HG03060 (cell line): Measurements from ENCODE around the gene ERVV-1.
"Not testable (repeated sequence)": the region's sequence is repeated elsewhere in the genome, so short reads cannot be mapped to it uniquely, and the experiment has no call there.

Experiments used
- ATAC-seq: cut with Tn5 transposase; IDR thresholded peaks from one replicate; pipeline ENCODE4 v1.9.1; 2021; ENCODE audit warnings: low read depth, moderate number of reproducible peaks; ENCODE audit not compliant: unreplicated experiment

The ERVV-1 gene

DNA sequence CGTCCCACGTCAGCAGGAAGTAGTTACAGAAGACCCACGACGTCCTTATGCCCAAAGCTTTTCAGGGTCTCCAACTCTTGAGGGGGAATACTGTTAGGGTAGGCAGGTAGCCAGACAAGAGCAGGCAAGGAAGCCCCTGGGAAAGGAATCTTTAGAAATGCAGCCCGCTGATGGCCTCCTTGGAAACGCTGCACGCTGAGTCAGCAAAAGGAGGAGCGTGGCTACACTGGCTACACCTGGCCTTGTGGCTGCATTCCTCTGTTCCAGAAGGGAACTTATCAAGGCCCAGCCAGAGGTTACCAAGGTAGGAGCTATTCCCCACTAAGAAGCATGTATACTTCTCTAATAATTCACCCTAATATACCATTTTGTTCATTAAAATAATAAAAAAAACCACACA, 2.0 kb downstream of the ERVV-1 start:
- no peak for ATAC-seq

DNA sequence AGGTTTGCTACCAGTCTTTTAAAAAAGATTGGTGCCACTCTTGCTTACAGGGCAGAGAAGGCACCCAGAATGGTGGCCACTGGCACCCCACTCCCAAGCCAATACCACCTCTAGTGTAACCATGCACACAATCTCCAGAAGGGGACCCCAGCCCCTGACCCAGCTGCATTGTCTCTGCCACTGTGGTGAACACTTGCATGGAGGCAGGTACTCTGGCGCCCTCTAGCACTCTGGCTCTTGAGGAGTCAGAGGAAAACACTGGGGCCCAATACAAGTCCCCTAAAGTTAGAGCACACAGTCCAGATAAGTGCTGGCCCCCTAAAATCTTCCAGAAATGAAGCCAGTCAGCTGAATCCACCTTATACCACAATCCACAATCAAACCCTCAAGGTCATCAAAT, 6.0 kb downstream of the ERVV-1 start:
- no peak for ATAC-seq

DNA sequence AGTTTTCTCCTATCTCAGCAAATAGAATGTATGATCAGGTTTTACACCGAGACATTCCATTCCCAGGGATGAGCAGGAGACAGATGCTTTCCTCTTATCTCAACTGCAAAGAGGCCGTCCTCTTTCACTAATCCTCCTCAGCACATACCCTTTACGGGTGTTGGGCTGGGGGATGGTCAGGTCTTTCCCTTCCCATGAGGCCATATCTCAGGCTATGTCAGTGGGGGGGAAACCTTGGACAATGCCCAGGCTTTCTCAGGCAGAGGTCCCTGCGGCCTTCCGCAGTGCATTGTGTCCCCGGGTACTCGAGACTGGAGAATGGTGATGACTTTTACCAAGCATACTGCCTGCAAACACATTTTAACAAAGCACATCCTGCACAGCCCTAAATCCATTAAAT, 14.6 kb downstream of the ERVV-1 start:
- ATAC-seq = not testable (repeated sequence)

DNA sequence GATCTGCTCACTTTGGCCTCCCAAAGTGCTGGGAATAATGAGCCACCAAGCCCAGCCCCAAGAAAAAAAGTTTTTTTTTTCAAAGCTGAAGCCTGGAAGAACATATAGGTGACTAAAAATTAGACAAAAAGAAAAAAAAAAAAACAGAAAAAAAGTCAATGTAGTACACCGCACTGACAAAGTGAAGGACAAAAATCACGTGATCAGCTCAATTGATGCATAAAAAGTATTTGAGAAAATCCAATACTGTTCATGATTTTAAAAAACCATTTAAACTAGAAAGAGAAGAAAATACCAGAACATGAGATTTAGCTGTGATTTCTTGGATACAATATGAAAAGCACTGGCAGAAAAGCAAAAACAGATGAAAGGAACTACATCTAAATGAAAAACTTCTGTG, 20.3 kb downstream of the ERVV-1 start:
- no peak for ATAC-seq

DNA sequence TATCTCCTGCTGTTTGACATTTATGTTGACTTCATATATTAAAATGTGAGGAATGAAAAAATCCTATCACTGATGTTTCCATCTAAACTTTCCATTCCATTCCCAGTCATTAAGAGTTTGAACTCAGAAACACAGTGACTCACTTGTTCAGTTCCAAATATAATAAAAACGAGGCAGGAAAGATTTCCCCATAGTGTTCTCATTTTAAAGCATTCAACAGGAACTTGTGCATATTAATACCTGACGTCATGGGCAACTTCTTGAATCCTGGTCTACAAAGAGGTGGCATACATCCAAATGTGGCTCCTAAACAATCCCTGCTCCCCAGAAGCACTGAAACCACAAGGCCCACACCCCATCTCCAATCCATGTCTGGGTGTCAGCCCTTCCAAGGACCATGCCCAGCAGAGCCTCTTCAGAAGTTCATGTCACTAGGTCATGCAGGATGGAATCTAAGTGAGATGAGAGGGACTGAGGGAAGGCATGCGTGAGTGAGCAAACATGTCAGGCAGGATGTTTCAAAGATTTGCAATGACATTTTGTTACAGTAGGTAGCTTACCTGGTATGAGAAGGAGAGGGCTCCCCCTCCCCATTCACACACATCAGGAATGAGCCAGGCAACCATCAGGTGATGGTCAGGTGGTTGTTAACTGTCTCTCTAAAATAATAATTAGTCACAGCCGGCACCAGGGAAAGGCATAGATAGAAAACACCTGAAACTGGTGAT, 21.4 kb downstream of the ERVV-1 start:
- no peak for ATAC-seq

DNA sequence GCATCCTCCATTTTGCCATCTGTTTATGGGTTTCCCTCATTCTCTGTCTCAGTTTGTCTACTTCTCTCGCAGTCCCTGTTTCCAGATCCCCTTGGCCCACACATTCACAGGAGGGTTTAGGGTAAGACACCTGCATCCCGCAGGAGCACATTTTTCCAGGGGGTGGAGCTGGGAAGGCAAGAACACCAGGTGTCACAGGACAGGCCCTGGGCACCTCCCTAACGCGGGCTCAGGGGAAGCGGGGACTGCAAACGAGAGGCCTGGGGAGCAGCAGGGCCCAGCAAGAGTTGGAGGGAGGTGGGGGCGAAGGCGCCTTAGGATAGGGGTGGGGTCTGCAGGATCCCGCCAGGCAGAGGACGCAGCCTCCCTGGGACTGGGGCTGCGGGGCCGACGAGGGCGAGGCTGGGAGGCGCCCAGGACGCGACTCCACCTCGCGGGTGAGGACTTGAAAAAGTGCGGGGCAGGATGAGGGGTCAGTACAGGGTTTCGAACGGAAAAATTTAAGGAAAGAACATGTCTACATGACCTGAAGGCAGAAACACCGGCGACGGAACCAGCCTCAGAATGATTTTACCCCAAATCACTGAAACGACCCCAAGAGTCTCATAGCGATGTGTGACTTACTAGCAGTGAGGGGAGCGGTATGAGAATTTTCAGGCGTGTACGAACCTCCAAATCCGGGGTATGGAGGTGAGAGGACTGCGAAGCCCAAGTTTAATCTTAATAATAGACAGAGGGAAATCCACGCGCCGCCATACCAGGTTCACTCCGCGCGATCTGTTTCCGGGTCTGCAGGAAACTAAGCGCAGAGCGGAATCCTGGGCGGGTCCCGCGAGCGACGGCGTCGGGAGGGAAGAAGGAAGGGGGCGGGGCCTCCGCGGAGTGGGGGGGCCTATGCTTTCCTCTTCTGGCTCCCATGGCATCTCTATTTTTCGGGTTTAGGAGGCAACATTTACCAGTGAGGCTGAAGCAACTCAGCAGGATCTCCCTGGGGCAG, 23.7 kb downstream of the ERVV-1 start:
- ATAC-seq = no peak

DNA sequence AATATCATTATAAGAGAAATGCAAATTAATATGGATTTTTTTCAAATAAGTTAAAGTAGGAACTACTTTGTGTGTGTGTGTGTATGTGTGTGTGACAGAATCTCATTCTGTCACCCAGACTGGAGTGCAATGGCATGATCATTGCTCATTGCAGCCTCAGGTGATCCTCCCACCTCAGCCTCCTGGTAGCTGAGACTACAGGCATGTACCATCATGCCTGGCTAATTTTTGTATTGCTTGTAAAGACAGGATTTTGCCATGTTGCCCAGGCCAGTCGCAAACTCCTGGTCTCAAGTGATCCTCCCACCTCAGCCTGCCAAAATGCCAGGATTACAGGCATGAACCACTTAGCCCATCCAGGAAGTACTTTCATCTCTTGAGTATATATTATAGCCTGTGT, 27.6 kb downstream of the ERVV-1 start:
- no peak for ATAC-seq

DNA sequence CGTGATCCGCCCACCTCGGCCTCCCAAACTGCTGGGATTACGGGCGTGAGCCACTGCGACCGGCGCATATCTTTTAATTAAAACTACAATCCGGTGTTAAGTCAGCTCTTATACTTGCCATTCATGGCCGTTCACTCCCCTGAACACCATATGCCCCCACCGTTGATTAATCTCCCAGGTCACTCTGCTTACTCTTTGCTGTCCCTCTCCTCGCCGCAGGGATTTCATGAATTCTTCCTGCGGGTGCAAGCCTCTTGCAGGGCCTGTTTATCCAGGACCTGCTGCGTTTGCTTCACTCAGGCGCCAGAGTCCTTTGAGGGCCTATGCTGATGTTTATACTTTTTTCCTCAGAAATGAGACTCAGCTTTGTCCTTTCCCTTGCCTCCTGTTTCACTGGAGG, 31.8 kb downstream of the ERVV-1 start:
- ATAC-seq = no peak

DNA sequence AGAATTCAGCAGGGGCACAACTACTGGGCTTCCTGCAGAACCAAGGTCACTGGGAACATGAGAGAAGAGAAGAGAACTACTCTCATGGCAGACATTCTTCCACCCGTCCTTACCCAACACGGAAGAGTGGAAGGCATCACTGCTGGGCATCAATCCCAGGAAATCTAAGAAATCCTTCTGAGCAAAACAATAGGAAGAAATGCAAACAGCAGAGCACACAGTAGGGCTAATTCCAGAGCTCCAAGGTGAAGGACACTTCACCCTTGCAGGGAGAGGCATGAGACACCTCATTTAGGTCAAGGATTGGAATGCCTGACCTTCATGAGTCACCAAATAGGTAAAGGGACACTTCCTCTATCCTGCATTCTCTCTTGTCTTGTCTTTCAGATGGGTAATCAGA, 33.7 kb downstream of the ERVV-1 start:
- ATAC-seq = no peak

DNA sequence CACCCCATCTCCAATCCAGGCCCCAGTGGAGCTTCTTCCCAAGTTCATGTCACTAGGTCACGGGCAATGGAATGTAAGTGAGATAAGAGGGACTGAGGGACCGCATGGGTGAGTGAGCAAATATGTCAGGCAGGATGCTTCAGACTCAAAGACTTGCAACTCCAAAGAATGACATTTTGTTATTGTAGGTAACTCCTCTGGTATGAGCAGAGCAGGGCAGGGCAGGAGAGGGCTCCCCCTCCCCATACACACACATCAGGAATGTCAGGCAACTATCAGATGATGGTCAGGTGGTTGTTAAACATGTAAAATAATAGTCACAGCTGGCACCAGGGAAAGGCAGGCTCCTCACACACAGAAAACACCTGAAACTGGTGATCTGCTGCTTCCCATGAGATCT, 41.4 kb downstream of the ERVV-1 start:
- ATAC-seq = no peak

DNA sequence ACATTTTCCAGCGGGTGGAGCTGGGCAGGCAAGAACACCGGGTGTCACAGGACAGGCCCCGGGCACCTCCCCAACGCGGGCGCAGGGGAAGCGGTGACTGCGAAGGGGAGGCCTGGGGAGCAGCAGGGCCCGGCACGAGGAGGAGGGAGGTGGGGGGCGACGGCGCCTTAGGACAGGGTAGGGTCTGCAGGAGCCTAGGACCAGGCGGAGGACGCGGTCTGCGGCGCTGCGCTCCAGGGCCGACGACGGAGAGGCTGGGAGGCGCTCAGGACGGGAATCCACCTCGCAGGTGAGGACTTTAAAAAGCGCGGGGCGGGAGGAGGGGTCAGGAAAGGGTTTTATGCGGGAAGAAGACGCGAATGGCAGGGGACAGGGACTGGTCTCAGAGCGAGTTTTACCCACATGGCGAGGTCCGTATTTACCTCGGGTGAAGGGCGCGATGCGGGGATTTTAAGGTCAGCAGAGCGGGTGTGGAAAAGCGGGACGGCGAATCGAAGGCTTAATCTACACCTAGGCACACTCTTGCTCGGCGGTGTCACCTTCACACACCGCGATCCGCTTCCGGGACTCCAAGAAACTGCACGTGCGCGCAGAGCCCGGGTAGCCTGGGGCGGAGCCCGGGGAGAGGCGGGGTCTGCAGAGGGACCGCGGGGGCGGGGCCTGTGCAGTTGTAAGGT, 44.3 kb downstream of the ERVV-1 start:
- no peak for ATAC-seq
